Heart right ventricle (tissue), 16 donors: ENCODE data around the gene CANT1. TPM values are rescaled to one million over a fixed set of nuclear protein-coding genes. Genes with fewer than 3 reads are reported as not detected.

Source experiments
- ATAC-seq, 8 donors: fragments of 200-7000 bp; cut with Tn5 transposase; one replicate each; pipeline ENCODE4 v1.9.1; 2020; ENCODE audit warnings: mild to moderate bottlenecking in 8 of 8, moderate library complexity in 8 of 8, moderate number of reproducible peaks in 1 of 8
- DNase-seq, 2 donors: peaks; one replicate each; pipeline ENCODE4 v3.0.0-alpha.2; 2020
- H3K27ac ChIP-seq, 10 donors: fragments of 200-600 bp; sonication (generic) in 2 of 10; one replicate each; pipeline versions ENCODE4 v1.5.0 to v1.8.0; 2020 to 2022; ENCODE audit warnings: mild to moderate bottlenecking in 3 of 10
- H3K27me3 ChIP-seq, 7 donors: fragments of 200-600 bp; one replicate each; pipeline ENCODE4 v1.8.0; 2021 to 2022; ENCODE audit warnings: mild to moderate bottlenecking in 2 of 7
- H3K36me3 ChIP-seq, 9 donors: fragments of 200-600 bp; sonication (generic) in 1 of 9; one replicate each; pipeline versions ENCODE4 v1.5.0 to v1.8.0; 2020 to 2022; ENCODE audit warnings: mild to moderate bottlenecking in 2 of 9
- H3K4me1 ChIP-seq, 9 donors: fragments of 200-600 bp; sonication (generic) in 1 of 9; one replicate each; pipeline versions ENCODE4 v1.5.0 to v1.8.0; 2020 to 2022; ENCODE audit warnings: mild to moderate bottlenecking in 4 of 9
- H3K4me3 ChIP-seq, 10 donors: fragments of 200-600 bp; sonication (generic) in 2 of 10; one replicate each; pipeline versions ENCODE4 v1.5.0 to v1.8.0; 2020 to 2022; ENCODE audit warnings: mild to moderate bottlenecking in 7 of 10, moderate library complexity in 2 of 10
- H3K9me3 ChIP-seq, 11 donors: fragments of 200-600 bp in 10 of 11; sonication (generic) in 2 of 11; one replicate each; pipeline versions ENCODE4 v1.5.0 to v1.8.0; 2013 to 2022; ENCODE audit warnings: mild to moderate bottlenecking in 2 of 11, control low read depth in 1 of 11, moderate library complexity in 1 of 11
- WGBS, 2 donors: extraction: QIAGEN DNeasy Blood & Tissue Kit; methylation state at CpG; one replicate each; pipeline ENCODE4 v1.1.7; 2013; ENCODE audit warnings: inconsistent platforms in 1 of 2; 5-methylcytosine and 5-hydroxymethylcytosine counted together
- intact Hi-C, 10 donors: fragments of 100-400 bp; cut with DNase I; formaldehyde crosslinking; loops; one replicate each; pipeline versions ENCODE4 v1.11.1 to v1.14.2; 2022
- polyA plus RNA-seq, 2 donors: library from polyadenylated mRNA; stranded (reverse); fragments of 200-250 nt; gene quantifications; one replicate each; pipeline ENCODE4 v1.2.3, GENCODE V29; 2013
- total RNA-seq, 10 donors: library from RNA; stranded (reverse); fragmentation: NEBNext Ultra II Directional in 3 of 10; extraction: Animal tissue kit (Norgen Biotek cat#: 25700) in 3 of 10; gene quantifications; one replicate each; pipeline versions ENCODE4 v1.2.1 to v1.2.4, GENCODE V29; 2021 to 2023
- TF ChIP-seq, protein P1 (sequence below), 9 donors: fragments of 200-600 bp; sonication (generic) in 2 of 9; IDR thresholded peaks; one replicate each; pipeline versions ENCODE4 v1.5.0 to v1.8.0; 2021 to 2022; ENCODE audit warnings: antibody characterized with exemption in 9 of 9, mild to moderate bottlenecking in 5 of 9, moderate library complexity in 1 of 9
- donor health status: Arrhythmogenic right ventricular cardiomyopathy.
- donor health status: ischemic (EF 13 %, LVEDD 7.1; RV severe dilation, severe dysfunction).
- donor health status: healthy with polysubstance abuse.
- donor health status: DM: no; HTN: yes; CAD: no.
- donor health status: DM: no; HTN: no; CAD: no.
- donor health status: ischemic (EF 25% LVEDD 6.9; RV normal size, moderate dysfunction).
- donor health status: ischemic (EF 25% LVEDD 5.7; RV mildly dilated, moderate dysfunction).
- donor health status: healthy.
- donor health status: DM: yes; HTN: yes; CAD: no.
- donor health status: Ischemic cardiomyopathy.
- donor health status: ischemic (EF 35%, LVEDD 5.7; RV mildly dilated, moderate dysfunction).
- donor health status: nonischemic (EF 11% LVEDD 7.7; RV severe dilation, severe dysfunction).
- donor health status: DM: yes; HTN: yes; CAD: no.
- donor health status: PGD.
- donor health status: ischemic (EF 29% LVEDD 5.4; RV normal size, mild dysfunction).
- donor health status: nonischemic (EF 23%, LVEDD 6.1; RV moderate dilation, normal function).

The CANT1 gene
- total and polyA plus RNA-seq, 12 donors = 4.1 to 33.4 (median 23.8) TPM

DNA sequence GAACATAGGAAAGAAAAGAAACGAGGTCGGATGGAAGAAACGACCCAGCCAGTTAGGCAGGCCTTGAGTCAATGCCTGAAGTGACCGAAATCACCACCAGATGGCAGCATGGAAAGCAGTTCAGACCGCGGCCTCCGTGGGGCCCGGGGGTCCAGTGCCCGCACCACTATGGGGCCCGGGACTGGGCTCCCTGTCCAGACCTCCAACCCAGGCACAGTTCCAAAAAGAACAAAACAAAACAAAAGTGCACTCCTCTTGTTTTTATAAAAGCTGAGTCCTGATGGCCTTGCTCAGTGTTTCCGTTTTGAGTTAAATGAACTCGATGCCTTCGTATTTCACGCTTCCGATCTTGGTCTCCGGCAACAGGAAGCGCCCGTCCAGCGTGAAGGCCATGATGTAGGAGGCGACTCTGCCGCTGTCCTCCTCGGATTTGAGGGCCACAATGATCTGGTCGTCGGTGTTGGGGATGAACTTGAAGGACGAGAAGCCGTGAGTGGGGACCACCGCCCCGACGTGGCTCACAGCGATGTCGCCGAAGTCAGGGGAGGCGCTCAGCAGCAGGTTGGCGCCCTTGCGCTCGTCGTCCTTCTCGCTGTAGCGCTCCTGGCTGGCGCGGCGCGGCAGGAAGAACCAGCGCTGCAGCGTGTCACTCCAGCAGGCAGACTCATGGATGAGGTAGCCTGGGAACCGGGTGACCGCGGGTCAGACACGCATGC is 16.2 kb downstream of the CANT1 start:
- H3K36me3 ChIP-seq = peaks cover 0 to 92% (median 20%) of the 10 kb centered on the region in 9 donors
- TF ChIP-seq, protein P1, sequence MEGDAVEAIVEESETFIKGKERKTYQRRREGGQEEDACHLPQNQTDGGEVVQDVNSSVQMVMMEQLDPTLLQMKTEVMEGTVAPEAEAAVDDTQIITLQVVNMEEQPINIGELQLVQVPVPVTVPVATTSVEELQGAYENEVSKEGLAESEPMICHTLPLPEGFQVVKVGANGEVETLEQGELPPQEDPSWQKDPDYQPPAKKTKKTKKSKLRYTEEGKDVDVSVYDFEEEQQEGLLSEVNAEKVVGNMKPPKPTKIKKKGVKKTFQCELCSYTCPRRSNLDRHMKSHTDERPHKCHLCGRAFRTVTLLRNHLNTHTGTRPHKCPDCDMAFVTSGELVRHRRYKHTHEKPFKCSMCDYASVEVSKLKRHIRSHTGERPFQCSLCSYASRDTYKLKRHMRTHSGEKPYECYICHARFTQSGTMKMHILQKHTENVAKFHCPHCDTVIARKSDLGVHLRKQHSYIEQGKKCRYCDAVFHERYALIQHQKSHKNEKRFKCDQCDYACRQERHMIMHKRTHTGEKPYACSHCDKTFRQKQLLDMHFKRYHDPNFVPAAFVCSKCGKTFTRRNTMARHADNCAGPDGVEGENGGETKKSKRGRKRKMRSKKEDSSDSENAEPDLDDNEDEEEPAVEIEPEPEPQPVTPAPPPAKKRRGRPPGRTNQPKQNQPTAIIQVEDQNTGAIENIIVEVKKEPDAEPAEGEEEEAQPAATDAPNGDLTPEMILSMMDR (IDR thresholded peaks at IDR 0.05) = peak; percentile 62 to 88 (median 78)
- H3K27me3 ChIP-seq = no peaks in the 10 kb centered on the region
- H3K4me1 ChIP-seq = peaks cover 4 to 35% (median 15%) of the 10 kb centered on the region in 9 donors
- no peaks in the 10 kb centered on the region for H3K9me3 ChIP-seq
- peak overlapping the region in 2 of 10 donors; percentile 3 to 35 for H3K27ac ChIP-seq
- ATAC-seq = peak in 6 of 8 donors; percentile 43 to 59 (median 50)
- DNase-seq = peak; percentile 36 to 53
- 75 to 77% methylated on average over 49 of the region's 49 CpGs for WGBS, 2 donors
- H3K4me3 ChIP-seq = no peak overlapping the region
- intact Hi-C loops = loop anchor here in 2 of 10 donors (10.0 kb wide), 2 partner anchors 51 to 401 kb away; no protein-coding TSS in a partner anchor

DNA sequence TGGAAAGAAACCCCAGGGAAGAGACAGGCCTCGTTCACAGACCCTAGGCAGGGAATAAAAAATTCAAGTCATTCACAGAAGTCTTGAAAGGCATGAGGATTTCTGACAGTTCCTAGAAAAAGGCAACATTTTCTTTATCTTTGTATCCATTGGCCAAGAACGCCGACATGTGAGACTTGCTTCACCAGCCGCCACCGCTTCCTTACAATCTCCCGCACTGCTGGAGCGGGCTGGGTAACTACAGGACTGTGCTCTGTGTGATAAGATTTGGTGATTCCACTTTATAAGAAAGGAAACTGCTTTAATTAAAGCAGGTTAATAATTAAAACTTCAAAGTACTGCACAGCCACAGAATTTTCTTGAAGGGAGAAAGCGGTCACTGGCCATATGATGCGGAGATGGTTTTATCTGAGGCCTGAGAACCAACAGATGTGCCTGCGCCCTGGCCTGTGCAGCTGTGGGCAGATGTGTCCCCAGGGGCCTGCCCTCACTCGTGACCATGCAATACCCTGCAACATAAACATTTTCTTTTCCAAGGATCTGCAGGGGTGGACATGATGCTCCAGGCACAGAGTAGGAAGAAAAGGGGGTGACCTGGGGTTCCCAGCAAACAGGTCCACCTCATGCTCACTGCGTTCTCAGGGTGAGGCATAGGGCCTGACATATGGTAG is 16.9 kb downstream of the CANT1 start:
- Histone ChIP-seq H3K27ac (peak overlapping the region in 1 of 10 donors; percentile 3), H3K27me3 (no peaks in the 10 kb centered on the region), H3K4me1 (peaks cover 0 to 35% (median 17%) of the 10 kb centered on the region in 9 donors), H3K9me3 (no peaks in the 10 kb centered on the region), H3K36me3 (peaks cover 0 to 85% (median 20%) of the 10 kb centered on the region in 9 donors), H3K4me3 (no peak overlapping the region)
- 73 to 87% methylated on average over 12 of the region's 12 CpGs for WGBS, 2 donors
- DNase-seq = peak in 1 of 2 donors; percentile 3
- ATAC-seq = no peak
- intact Hi-C loops = loop anchor here in 2 of 10 donors (10.0 kb wide), 2 partner anchors 52 to 402 kb away; no protein-coding TSS in a partner anchor
- TF ChIP-seq, protein P1 (IDR thresholded peaks at IDR 0.05) = no peak

DNA sequence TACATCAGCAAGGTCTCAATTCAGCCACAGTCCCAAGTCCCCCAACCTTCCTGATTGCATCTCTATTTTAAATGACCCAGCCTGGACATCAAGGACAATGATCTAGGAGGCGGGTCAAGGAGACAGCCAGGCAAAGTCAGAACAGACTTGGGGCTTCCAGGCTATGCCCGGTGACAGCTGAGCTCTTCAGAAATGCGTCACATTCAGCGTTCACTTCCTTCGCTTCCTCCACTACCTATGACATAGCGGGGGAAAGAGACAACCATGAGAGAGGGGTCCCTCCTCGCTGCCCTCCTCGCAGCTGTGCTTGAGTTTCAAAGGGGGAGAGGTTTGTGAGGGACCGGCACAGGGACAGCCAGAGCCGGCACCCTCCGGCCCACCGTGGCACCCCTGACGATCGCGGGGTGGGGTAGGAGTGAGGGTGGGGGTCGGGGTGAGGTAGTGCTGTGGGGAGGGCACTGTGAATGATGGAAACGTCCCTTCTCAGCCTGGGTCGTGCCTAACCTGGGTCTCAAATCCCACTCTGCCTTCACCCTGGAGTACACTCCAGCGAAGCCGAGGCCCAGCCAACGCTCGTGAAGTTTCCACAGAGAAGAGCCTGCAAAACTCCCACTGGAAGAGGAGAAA is 17.5 kb downstream of the CANT1 start:
- Histone ChIP-seq H3K36me3 (peaks cover 0 to 78% (median 14%) of the 10 kb centered on the region in 9 donors), H3K27me3 (no peaks in the 10 kb centered on the region), H3K4me3 (no peak overlapping the region), H3K4me1 (peaks cover 0 to 41% (median 23%) of the 10 kb centered on the region in 9 donors), H3K27ac (no peak overlapping the region), H3K9me3 (no peaks in the 10 kb centered on the region)
- peak in 1 of 2 donors; percentile 3 for DNase-seq
- 93% methylated on average over 22 of the region's 22 CpGs for WGBS, 2 donors
- TF ChIP-seq, protein P1 (IDR thresholded peaks at IDR 0.05) = no peak
- ATAC-seq = no peak
- intact Hi-C loops = loop anchor here in 2 of 10 donors (10.0 kb wide), 2 partner anchors 53 to 403 kb away; no protein-coding TSS in a partner anchor
